Osteocyte (in vitro differentiated cells): ENCODE results near the gene RHBDL1. TPM values are rescaled to one million over a fixed set of nuclear protein-coding genes. Genes with fewer than 3 reads are reported as not detected.
"Not testable (repeated sequence)": the region's sequence is repeated elsewhere in the genome, so short reads cannot be mapped to it uniquely, and the experiment has no call there.

ENCODE experiments used
- DNase-seq: peaks from one replicate; pipeline ENCODE4 v3.0.0; 2021; ENCODE audit warnings: mixed read lengths; ENCODE audit not compliant: unreplicated experiment; ENCODE audit errors: extremely low spot score
- H3K27ac Mint-ChIP-seq: one replicate; pipeline ENCODE4 v1.8.0; 2021; ENCODE audit warnings: mild to moderate bottlenecking, mixed read lengths; ENCODE audit not compliant: unreplicated experiment
- H3K27me3 Mint-ChIP-seq: one replicate; pipeline ENCODE4 v1.8.0; 2021; ENCODE audit warnings: mixed read lengths; ENCODE audit not compliant: unreplicated experiment
- H3K36me3 Mint-ChIP-seq: one replicate; pipeline ENCODE4 v1.8.0; 2021; ENCODE audit warnings: mixed read lengths; ENCODE audit not compliant: unreplicated experiment
- H3K4me1 Mint-ChIP-seq: one replicate; pipeline ENCODE4 v1.8.0; 2021; ENCODE audit warnings: mixed read lengths; ENCODE audit not compliant: unreplicated experiment
- H3K4me3 Mint-ChIP-seq: one replicate; pipeline ENCODE4 v1.8.0; 2021; ENCODE audit warnings: mild to moderate bottlenecking, moderate library complexity, mixed read lengths; ENCODE audit not compliant: unreplicated experiment
- H3K9me3 Mint-ChIP-seq: one replicate; pipeline ENCODE4 v1.8.0; 2021; ENCODE audit warnings: mixed read lengths; ENCODE audit not compliant: unreplicated experiment
- total RNA-seq: library from RNA; stranded (reverse); gene quantifications from 2 replicates; pipeline ENCODE4 v1.2.1, GENCODE V29; 2021
- TF ChIP-seq, protein P1 (sequence below): fragments of 200-600 bp; sonication (generic); IDR thresholded peaks from 2 replicates; pipeline ENCODE4 v1.5.0; 2021; ENCODE audit warnings: antibody characterized with exemption, mild to moderate bottlenecking, moderate library complexity

Gene RHBDL1
- total RNA-seq, 1 donor from 2014 or later: 5.4 TPM

- H3K27me3 Mint-ChIP-seq, H3K4me3 Mint-ChIP-seq, DNase-seq: not testable (repeated sequence)
Measured at GRCh38 chr16:712740-713250, 37.3 kb downstream of the RHBDL1 start.

GRCh38 chr16:714079-714478 lies 38.6 kb downstream of the RHBDL1 start:
- no peaks in the 10 kb centered on the region for H3K36me3 Mint-ChIP-seq
- H3K27ac Mint-ChIP-seq: no peak overlapping the region
- no peaks in the 10 kb centered on the region for H3K27me3 Mint-ChIP-seq
- no peaks in the 10 kb centered on the region for H3K9me3 Mint-ChIP-seq
- H3K4me3 Mint-ChIP-seq: no peak overlapping the region
- TF ChIP-seq, protein P1, sequence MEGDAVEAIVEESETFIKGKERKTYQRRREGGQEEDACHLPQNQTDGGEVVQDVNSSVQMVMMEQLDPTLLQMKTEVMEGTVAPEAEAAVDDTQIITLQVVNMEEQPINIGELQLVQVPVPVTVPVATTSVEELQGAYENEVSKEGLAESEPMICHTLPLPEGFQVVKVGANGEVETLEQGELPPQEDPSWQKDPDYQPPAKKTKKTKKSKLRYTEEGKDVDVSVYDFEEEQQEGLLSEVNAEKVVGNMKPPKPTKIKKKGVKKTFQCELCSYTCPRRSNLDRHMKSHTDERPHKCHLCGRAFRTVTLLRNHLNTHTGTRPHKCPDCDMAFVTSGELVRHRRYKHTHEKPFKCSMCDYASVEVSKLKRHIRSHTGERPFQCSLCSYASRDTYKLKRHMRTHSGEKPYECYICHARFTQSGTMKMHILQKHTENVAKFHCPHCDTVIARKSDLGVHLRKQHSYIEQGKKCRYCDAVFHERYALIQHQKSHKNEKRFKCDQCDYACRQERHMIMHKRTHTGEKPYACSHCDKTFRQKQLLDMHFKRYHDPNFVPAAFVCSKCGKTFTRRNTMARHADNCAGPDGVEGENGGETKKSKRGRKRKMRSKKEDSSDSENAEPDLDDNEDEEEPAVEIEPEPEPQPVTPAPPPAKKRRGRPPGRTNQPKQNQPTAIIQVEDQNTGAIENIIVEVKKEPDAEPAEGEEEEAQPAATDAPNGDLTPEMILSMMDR: no peak
- DNase-seq: no peak
- H3K4me1 Mint-ChIP-seq: peaks cover 38% of the 10 kb centered on the region

More at GRCh38 chr16:712740-713250, 37.3 kb downstream of the RHBDL1 start:
- not testable (repeated sequence) for H3K36me3 Mint-ChIP-seq, H3K9me3 Mint-ChIP-seq
- Mint-ChIP-seq H3K4me1 (peaks cover 37% of the 10 kb centered on the region), H3K27ac (peak overlapping the region; percentile 85)
- TF ChIP-seq, protein P1: peak; percentile 67

- no peaks in the 10 kb centered on the region for H3K9me3 Mint-ChIP-seq
- peak; percentile 95 for DNase-seq
- H3K4me1 Mint-ChIP-seq: peaks cover 36% of the 10 kb centered on the region
- peak within 1 kb of the TSS; percentile 67 for H3K4me3 Mint-ChIP-seq
- no peaks in the 10 kb centered on the region for H3K36me3 Mint-ChIP-seq
- TF ChIP-seq, protein P1: no peak
- peak within 1 kb of the TSS; percentile 14 for H3K27ac Mint-ChIP-seq
- H3K27me3 Mint-ChIP-seq: no peaks in the 10 kb centered on the region
Measured at GRCh38 chr16:714558-715476, 39.3 kb downstream of the RHBDL1 start, which contains the start of gene METRN. Gene METRN (plus strand): TSS chr16:715118. CDS start chr16:715290, 172 bp downstream.

- Mint-ChIP-seq H3K27me3 (no peaks in the 10 kb centered on the region), H3K36me3 (no peaks in the 10 kb centered on the region)
Measured at GRCh38 chr16:715477-716199, 40.2 kb downstream of the RHBDL1 start.

More at GRCh38 chr16:715477-716199, 40.2 kb downstream of the RHBDL1 start:
- no peak for DNase-seq
- Mint-ChIP-seq H3K4me1 (peaks cover 39% of the 10 kb centered on the region), H3K4me3 (peak overlapping the region; percentile 67), H3K27ac (peak overlapping the region; percentile 14), H3K9me3 (no peaks in the 10 kb centered on the region)
- TF ChIP-seq, protein P1: peak; percentile 38
